UCSD-AML1 (cell line): ENCODE data around the gene RAD51B.
"Not testable (repeated sequence)": the region's sequence is repeated elsewhere in the genome, so short reads cannot be mapped to it uniquely, and the experiment has no call there.

Experiments used
- DNase-seq: peaks from one replicate; lab custom pipeline; 2025; ENCODE audit not compliant: unreplicated experiment; lab: John Stamatoyannopoulos, UW

Gene RAD51B

DNA sequence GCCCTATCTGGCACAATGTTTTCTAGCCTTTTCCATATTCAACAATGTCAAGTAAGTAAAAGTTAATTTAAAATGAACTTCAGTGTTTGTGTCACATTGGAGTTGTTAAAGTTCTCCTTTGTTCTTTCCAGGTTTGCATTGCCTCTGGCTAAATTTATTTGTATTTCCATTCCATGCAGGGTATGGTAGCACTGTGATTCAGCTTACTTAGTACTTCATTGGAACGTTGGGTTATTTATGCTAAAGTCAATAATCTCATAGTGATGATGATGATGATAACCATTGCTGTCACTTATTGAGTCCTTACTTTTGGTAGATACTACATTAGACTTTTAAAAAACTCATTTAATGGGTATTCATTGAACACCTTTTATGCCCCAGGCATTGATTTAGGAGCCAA lies 286.9 kb downstream of the RAD51B start:
- DNase-seq: no peak

DNA sequence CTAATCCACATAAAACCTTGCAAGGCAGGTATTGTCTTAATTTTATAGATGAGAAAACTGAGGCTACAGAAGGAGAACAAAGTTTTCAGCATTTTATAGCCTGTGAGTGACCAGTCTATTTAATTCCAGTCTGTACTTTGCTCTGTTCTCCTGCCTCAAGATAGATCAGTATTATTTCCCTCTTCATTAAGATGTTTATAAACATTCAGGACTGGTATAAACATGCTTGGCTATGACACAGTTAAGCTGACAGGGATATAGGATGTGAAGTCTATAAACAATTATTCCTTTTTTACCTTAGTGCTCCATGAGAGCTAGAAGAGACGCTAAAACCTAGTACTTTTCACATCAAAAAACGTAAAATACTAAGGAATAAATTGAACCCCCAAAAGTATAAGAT lies 287.3 kb downstream of the RAD51B start:
- DNase-seq: no peak

DNA sequence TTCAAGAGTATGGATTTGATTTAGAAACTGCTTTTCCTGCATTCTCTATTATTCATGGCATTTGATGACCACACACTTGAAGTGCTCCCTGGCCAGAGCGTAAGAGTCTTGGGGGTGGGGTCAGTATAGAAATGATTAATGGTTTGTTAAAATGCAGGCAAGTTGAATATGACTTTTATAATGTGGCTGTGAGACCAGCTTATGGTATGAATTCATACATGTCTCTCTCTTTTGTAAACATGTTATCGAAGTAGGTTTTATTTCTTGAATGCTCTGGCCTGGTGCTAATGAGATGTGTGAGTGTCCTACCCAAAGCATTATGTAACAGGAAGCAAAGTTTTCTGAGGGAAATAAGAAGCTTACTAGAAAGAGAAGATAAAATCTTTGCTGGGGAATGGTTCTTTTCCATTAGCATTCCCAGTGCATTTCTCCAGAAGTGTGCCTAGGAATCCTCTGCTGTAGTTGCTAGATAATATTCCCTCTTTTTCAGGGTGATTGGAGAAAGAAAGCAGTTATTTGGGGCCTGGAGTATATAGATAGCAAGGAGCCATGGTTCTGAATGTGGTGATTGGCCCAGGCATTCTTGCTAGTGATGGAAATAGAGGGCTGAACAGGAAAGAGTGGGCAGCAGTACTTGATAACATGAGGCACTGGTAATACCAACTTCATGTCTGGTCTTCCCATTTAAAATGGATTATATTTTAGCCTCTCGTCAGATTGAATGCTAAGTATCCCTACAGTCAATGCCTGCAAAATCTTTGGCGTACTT lies 289.7 kb downstream of the RAD51B start:
- no peak for DNase-seq

DNA sequence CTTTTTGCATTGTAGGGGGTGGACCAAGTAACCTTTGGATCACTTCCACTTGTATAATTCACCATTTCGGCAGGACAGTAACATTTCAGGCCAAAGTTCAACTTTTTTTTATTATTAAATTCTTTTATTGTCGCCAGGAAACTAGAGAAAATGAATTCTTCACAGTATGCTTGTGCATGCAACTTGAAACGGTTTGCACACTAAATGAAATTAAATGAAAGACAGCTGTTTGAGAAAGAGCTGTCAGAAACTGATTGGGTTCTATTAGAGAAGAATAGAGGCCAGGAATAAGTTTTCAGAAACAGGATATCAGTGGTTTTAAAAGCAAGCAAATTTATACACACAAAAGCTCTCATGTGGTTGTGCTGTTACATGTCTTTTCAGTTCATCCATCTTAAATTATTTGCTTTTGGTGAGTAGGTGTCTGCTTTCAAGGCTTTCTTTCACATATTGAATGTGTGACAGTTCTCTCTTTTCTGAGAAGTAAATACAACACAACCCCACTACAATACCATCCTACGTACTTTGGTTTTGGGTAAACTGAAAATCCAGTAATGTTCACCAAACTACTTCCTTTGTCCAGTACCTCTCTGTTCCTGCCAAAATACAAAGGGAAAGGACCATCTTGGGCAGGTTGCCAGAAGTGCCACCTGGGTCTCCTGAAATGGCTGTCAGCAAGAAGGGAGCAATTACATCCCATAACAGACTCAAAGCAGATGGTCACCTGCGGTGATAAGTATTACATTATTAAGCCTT lies 291.7 kb downstream of the RAD51B start:
- no peak for DNase-seq

DNA sequence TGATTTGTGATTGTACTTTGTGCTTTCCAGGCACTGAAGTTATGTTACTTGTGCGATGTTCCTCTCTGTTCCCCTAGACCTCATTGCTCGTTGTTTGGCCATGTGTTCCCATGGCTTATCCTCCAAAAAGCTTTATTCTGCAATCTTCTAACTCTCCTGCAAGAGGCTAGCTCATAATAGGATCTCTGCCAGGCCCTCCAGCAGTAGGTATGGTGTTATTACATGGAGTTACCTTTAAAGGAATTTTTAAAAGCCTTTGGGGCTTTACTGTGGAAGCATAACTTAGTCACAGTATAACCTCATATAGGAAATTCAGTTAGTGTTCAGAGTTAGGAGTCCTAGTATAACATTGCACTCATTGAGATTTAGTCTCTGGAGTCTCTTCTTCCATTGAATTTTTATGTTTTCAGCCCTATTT lies 292.3 kb downstream of the RAD51B start:
- DNase-seq: no peak

DNA sequence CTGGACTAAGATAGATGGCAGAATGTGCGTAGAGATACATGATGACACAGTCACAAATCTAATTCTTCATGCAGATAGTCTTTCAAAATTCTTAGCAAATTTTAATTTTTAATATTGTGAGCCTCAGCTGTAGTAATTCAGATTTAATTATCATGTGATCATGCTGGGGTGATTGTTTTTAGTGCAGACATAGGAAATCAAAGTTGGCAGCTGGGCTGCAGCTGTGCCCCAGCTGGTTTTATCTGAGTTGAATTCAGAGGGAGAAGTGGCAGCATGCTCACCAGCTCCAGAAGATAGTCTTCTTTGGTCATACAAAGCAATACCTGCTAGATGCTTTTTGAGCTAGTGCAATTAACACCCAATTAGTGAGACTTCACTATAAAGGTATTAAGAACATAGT lies 292.9 kb downstream of the RAD51B start:
- no peak for DNase-seq

DNA sequence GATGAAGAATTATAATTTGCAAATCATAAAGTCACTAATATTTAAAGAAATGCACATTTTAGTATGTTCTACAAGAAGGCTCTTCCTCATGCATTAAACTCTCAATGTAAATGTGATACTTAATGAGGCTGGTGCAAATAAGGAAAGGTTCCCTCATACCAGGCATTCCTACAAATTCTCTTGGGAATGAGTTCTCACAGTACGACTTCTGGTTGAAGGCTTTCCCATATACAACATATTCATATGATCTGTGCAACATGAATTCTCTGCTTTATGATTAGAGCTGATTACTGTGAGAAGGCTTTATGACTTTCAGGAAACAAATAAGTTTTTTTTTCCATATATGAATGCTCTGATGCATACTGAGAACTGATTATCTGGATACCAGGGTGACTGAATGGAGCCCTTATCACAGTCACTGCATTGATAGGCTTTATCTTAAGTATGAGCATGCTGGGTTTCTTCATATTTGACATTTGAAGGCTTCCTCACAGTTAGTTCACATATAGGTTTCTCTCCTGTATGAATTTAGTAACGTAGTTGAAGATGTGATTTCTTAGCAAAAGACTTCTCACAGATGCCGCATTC lies 293.9 kb downstream of the RAD51B start:
- DNase-seq: no peak

DNA sequence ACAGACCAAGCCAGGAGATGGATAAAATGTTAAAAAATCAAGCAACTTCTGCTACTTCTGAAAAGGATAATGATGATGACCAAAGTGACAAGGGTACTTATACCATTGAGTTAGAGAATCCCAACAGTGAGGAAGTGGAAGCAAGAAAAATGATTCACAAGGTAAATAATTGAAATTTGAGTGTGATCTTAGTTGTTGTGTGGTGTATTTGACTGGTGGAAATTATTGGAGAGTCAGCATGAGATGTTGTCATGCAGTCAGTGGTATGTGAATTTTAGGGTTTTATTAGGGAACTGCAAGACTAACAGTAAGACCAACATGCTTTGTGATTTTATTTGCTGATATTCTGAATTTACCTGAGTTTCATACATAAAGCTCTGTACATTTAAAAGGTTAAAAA lies 296.4 kb downstream of the RAD51B start:
- not testable (repeated sequence) for DNase-seq

DNA sequence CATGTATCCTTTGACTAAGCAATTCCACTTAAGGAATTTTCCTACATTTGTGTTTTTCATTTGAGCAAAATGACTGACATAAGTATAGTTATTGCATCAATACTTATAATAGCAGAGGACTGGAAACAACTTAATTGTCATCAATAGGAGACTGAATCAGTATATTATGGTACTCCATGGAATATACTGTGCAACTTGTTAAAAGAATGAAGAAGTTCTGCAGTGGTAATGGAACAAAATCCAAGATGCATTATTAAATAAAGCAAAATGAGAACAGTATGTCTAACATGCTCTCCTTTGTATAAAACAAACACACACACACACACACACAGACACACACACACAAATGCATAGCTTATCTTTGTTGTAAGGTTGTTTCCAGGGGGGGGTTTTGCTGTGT lies 303.1 kb downstream of the RAD51B start:
- no peak for DNase-seq

DNA sequence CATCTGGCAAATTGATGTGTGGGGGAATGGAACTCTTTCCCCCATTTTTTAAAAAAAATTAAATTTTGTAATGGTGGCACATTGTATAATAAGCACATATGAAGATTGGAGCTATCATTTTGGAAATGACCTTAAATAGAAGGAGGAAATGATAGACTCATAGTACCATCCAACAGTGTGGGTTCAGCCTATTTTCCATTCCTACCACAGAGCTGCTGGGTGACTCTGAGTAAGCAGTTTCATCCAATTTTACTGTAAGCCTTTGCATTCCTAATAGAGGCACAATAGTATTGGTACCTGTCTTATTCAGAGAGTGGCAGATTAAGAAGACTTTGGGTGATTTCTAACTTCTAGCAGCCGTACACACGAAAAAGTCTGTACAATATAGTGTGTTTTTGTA lies 304.5 kb downstream of the RAD51B start:
- no peak for DNase-seq

DNA sequence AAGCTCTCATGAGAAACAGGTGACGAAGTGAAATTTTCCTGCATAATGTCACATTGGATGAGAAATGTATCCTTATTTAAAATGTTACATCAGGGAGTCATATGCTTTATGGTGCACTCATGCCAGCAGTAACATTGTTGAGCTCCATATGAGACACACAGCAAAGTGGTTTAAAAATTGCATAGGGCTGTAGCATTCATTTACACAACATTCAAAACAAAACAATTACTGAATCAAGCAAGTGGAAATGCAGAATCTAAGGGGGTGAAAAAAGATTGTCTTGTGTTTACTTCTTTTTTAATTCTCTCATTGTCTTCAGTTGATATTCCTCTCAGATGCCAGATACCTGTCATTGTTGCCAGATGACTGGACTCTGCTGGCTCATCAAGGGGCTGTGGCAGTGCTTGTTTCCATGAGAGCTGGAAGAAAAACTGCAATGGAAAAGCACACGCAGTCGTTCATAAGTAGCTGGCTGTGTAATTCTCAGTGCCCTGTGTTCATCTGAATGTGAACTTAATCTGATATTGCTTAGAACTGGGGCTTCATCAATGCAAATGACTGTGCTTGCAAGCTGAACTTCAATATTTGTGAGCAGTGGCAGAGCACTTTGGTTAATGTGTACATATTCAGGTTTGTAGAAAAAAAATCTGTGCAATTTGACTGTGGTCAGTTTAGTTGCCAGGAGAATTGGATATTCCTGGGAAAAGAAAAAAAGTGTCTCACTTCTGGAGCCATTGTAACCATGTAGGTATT lies 305.6 kb downstream of the RAD51B start:
- DNase-seq: no peak

DNA sequence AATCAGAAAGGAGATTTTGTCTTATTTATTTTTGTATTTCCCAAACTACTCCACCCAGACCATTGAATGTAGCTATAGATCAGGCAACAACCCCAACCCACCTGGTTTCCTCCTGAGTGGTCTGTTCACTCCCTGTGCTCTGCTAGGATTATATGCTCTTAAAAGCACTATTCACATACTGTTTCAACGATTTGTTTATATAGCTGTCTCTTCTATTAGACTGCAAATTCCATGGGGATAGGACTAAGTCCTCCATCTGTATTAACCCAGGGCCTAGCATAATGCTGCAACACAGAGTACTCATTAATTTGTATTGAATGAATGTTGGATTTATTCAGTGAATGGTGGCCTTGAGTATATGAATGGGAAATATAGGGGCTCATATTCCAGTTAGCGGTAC lies 307.6 kb downstream of the RAD51B start:
- DNase-seq: no peak

DNA sequence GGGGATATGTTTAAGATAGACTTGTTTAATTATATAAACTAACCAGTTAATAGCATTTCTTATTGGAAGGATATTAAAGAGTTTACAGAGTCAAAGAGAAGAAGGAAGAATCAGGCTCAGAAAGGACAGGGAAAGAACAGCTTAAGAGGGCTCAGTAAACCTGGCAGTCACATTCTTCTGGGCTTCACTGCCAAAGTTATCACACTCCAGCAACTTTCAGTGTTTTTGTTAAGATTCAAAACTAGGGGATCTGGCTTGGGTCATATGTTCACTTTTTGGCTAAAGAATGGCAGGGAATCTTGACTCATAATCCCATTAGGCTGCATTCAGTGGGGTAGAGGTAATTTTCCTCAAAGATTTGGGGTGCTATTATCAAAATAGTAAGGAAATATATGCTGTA lies 312.3 kb downstream of the RAD51B start:
- DNase-seq: no peak

DNA sequence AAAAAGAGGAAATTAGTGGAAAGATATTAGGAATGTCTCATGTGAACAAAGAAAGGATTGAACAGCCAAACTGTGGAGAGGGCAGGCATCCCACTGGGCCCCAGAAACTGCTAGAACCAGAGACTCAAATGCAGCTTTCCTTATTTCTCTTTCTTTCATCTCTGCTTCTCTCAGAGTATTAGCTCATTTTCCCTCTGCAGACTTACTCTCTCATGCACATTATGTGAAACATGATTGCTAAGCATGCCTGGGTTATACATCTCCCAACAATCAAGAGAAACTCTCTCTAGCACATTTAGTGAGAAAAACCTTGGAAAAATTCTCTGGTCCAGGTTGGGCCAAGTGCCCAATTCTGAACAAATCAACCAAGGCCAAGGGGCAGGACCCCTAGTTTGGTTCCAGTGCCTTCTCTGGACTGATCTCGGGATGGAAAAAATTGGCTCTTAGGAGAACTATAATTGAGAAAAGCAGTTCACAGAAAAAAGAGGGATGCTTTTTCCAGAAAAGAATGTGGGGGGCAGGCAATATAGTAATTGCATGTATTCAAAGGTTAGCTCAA lies 313.1 kb downstream of the RAD51B start:
- no peak for DNase-seq

DNA sequence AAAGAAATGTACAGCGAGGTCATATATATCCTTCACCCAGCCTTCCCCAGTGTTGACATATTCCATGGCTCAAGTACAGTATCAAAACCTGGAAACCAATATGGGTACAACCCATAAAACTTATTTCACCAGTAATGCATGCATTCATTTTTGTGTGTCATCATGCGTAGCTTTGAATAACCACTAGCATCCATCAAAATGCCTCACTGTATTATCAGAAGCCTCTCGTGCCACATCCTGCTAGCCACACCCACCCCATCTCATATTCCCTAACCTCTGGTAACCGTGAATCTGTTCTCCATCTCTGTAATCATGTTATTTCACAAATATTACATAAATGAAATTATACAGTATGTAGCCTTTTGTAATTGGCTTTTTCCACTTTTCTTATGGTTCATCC lies 314.3 kb downstream of the RAD51B start:
- DNase-seq: no peak

DNA sequence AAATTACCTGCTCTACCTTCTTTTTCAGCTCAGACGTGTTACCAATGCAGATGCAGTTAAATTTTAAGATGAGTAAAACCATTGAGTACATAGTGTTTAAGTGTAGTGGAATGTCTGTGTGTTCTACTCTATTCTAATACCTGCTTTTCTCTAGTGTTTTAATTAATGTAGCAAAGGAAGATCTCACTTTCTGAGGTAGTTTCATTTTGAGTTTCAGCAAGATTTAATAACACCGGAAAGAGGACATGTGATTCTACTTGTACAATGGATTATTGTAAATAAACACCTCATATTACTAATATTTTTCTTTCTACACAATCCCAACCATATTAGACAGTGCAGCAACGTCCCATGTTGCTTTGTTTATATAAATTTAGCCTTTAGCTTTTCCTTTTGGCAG lies 315.4 kb downstream of the RAD51B start:
- no peak for DNase-seq

DNA sequence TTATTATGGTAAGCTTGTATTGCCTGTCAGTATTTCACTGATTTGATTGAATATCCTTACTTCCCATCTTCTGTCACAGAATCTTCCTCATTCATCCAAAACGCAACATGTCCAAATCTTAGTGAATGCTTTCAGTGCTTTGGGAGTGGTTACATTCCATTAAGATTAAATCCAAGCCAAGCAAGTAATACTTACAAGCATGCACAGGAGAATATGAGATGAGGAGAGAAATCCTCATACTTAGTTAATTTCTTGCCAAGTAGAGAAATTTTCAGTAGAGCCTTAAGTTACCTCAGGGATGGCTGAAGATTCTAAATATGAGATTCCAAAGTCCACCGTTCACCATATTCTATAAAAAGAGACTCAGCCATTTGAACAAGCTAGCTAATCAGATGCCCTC lies 316.0 kb downstream of the RAD51B start:
- DNase-seq: no peak

DNA sequence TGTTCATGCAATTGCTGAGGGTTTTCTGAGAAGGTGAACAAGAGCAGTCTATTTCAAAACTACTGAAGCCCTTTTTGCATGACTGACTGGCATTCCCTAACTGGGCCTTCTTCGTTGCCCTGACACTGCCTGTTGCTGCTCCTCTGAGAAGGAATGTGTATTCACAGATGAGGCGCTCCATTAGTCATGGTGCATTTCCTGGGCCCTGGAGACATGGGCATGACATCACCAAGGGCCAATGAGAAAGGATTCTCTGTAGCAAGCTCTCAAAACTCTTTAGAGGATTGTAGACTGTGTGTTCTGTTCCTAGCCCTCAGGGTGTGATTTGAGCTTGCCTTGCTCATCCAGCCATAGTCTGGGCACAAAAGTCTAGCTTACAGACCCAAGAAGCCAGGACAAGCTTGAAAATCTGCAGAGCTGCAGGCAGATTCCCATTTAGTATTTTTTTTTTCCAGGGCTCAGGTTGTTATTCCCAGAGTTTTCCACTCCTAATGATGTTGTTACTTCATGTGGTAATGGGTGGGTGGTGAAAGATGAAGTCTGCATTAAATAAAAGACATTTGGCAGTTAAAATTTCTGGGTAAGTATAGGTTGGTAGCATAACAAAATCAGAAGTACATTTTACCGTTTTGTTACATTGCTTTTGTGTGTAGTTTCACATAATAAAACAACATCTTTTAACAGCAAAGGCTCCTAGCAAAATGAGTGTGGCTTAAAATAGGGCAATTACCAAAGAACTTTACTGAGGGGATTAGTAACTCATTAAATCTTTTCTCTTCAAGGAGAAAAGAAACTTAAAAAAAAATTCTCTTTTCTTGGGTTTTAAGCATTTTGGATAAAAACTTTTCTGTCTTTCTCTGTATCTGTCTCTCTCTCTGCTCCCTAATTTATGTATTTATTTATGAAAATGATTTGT lies 318.4 kb downstream of the RAD51B start:
- DNase-seq: no peak

DNA sequence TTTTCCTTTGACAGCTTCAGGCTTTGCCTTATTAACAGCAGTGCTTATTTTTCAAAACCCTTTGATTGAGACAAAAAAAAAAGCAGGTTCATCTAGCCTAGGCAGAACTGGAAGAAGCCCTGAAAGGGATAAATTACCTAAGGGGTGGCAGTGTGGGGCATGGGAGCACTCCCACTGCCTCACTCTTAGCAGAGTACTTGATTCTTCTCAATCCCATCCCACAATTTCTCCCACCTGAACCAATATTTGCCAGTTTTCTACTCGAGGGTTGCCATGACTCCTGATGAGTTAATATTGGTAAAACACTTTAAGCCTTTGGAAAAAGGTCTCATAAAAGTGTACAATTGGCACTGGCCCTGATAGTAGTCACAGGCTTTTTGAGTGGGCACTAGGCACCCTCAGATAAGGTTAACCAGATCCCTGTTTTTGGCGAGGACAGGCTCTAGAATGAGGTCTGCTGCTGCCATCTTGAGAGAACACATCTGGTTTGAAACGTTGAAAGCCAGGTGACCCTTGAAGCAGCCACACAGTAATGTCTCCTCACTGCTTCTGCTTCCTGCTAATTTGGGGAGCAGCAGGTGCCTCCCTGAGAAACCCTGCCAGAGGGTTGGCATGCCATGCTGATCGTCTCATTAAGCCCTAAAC lies 320.0 kb downstream of the RAD51B start:
- no peak for DNase-seq
